Measurements from ENCODE around the gene SCARB1. TPM values are rescaled to one million over a fixed set of nuclear protein-coding genes. Genes with fewer than 3 reads are reported as not detected.

The SCARB1 gene
- total RNA-seq, 4 donors from 2014 or later, result 18.6 to 41.8 (median 26.7) TPM

GRCh38 chr12:124739953-124740561 is 123.6 kb downstream of the SCARB1 start:
- H3K4me3 ChIP-seq (ENCODE audit: low read depth, poor library complexity, severe bottlenecking), result no peak overlapping the region
- TF ChIP-seq POLR2A (IDR thresholded peaks at IDR 0.05) (no peak), CTCF (IDR thresholded peaks at IDR 0.05) (no peak)
- WGBS, 2 donors, result 92 to 93% methylated on average over 5 of the region's 5 CpGs
- intact Hi-C loops (cut with DNase I; ENCODE audit: low total_unique reads), result no loop called here
- no peak for DNase-seq (ENCODE audit: low spot score in 2 of 2)

GRCh38 chr12:124738636-124739467 is 124.8 kb downstream of the SCARB1 start:
- H3K4me3 ChIP-seq (ENCODE audit: low read depth, poor library complexity, severe bottlenecking), result no peak overlapping the region
- intact Hi-C loops (cut with DNase I; ENCODE audit: low total_unique reads), result no loop called here
- 68 to 72% methylated on average over 33 to 34 of the region's 34 CpGs for WGBS, 2 donors
- no peak for TF ChIP-seq POLR2A (IDR thresholded peaks at IDR 0.05)
- TF ChIP-seq CTCF (IDR thresholded peaks at IDR 0.05), result no peak
- no peak for DNase-seq (ENCODE audit: low spot score in 2 of 2)

- TF ChIP-seq POLR2A (IDR thresholded peaks at IDR 0.05) (no peak), CTCF (IDR thresholded peaks at IDR 0.05) (no peak)
- DNase-seq (ENCODE audit: low spot score in 2 of 2), result no peak
- H3K4me3 ChIP-seq (ENCODE audit: low read depth, poor library complexity, severe bottlenecking), result no peak overlapping the region
- intact Hi-C loops (cut with DNase I; ENCODE audit: low total_unique reads), result no loop called here
- WGBS, 2 donors, result 76 to 85% methylated on average over 15 of the region's 15 CpGs
These were observed 125.7 kb downstream of the SCARB1 start for GRCh38 chr12:124737772-124738635.

- intact Hi-C loops (cut with DNase I; ENCODE audit: low total_unique reads), result no loop called here
- TF ChIP-seq POLR2A (IDR thresholded peaks at IDR 0.05) (no peak), CTCF (IDR thresholded peaks at IDR 0.05) (no peak)
- H3K4me3 ChIP-seq (ENCODE audit: low read depth, poor library complexity, severe bottlenecking), result no peak overlapping the region
- no peak for DNase-seq (ENCODE audit: low spot score in 2 of 2)
- 74 to 95% methylated on average over 8 of the region's 8 CpGs for WGBS, 2 donors
These were observed 126.6 kb downstream of the SCARB1 start for GRCh38 chr12:124737040-124737419.

GRCh38 chr12:124736115-124737039 is 127.3 kb downstream of the SCARB1 start:
- no peak for DNase-seq (ENCODE audit: low spot score in 2 of 2)
- 80 to 85% methylated on average over 27 of the region's 27 CpGs for WGBS, 2 donors
- intact Hi-C loops (cut with DNase I; ENCODE audit: low total_unique reads), result no loop called here
- no peak for TF ChIP-seq CTCF (IDR thresholded peaks at IDR 0.05)
- no peak for TF ChIP-seq POLR2A (IDR thresholded peaks at IDR 0.05)
- H3K4me3 ChIP-seq (ENCODE audit: low read depth, poor library complexity, severe bottlenecking), result no peak overlapping the region

All from lower leg skin (tissue), 4 donors.